Gastrocnemius medialis (tissue), 4 donors: ENCODE results near the gene ATIC.

Source experiments
- CTCF ChIP-seq, 5 experiments: fragments of 450-650 bp in 3 of 5; fragments of 200-600 bp in 2 of 5; sonication (generic) in 2 of 5; IDR thresholded peaks in 4 of 5; conservative IDR thresholded peaks in 1 of 5; 1 replicate in 4 of 5; 2 replicates in 1 of 5; pipeline ENCODE4 v1.5.1; 2016 to 2019; ENCODE audit warnings: antibody characterized with exemption in 5 of 5, mild to moderate bottlenecking in 3 of 5, moderate library complexity in 3 of 5
- POLR2A ChIP-seq, 2 donors: fragments of 450-650 bp; IDR thresholded peaks; one replicate each; pipeline ENCODE4 v1.6.1; 2017; ENCODE audit warnings: antibody characterized with exemption in 2 of 2, mild to moderate bottlenecking in 2 of 2, moderate library complexity in 2 of 2

DNA sequence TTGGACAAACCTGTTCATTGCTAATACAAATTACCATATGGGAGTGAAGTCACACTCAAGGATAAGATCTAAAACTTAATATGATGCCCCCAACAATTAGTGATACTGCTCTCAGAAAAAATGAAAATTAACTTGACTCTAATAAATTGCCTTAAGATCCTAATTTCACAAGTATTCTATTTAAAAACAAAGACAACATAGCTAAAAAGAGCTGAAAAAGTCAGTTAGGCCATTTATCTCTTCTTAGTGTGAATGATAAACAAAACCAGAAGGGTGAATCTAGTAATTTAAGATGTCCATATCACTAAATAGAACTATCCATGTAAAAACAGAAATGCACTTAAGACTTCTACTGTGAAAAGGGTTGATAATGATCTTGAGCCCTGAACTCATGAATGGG is 70.6 kb downstream of the ATIC start:
- TF ChIP-seq CTCF (IDR thresholded peaks at IDR 0.05 in 4 of 5, conservative IDR thresholded peaks at IDR 0.05 in 1 of 5) (no peak), POLR2A (IDR thresholded peaks at IDR 0.05) (no peak)
